Body of pancreas (tissue), 4 donors: ENCODE measurements around the gene STRBP.

Source experiments
- CTCF ChIP-seq, 7 experiments: fragments of 450-650 bp in 4 of 7; fragments of 200-600 bp in 3 of 7; sonication (generic) in 3 of 7; IDR thresholded peaks; one replicate each; pipeline ENCODE4 v1.5.1; 2016 to 2019; ENCODE audit warnings: antibody characterized with exemption in 7 of 7
- POLR2A ChIP-seq, 3 donors: fragments of 450-650 bp; IDR thresholded peaks; one replicate each; pipeline ENCODE4 v1.6.1; 2016; ENCODE audit warnings: antibody characterized with exemption in 3 of 3, mild to moderate bottlenecking in 2 of 3

DNA sequence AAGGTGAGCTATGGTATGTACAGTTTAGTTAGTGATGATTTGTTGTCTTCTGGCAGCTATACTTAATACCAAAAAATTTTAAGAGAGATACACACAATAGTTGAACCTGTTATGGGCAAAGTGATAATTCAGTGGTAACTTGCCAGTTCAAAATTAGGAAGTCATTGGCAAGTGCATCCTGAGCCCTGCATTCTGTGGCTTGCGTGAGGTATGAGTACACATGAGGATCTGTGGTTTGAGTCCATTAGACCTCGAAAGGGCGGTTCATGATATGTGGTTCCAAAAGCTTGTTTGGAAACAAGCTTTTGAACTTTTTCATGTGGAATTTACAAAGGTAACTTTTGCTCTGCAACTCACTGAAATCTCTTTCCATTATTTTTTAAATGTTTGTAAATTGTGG, 187.9 kb downstream of the STRBP start:
- TF ChIP-seq CTCF (IDR thresholded peaks at IDR 0.05) = no peak
- TF ChIP-seq POLR2A (IDR thresholded peaks at IDR 0.05) = no peak
